GM12865 (cell line): ENCODE data around the gene NEO1.

Experiments
- DNase-seq: peaks from one replicate; pipeline ENCODE4 v3.0.0; 2010; ENCODE audit warnings: low read depth
- H3K4me3 ChIP-seq: 2 replicates; pipeline ENCODE4 v1.5.1; 2011; ENCODE audit warnings: mild to moderate bottlenecking, low read depth, low read length, control low read depth
- TF ChIP-seq, protein P1 (sequence below): IDR thresholded peaks from 2 replicates; pipeline ENCODE4 v1.5.1; 2011; ENCODE audit warnings: low read length, control low read depth, low read depth, inconsistent platforms; ENCODE audit not compliant: insufficient read depth; ENCODE audit errors: missing control alignments

Gene NEO1

DNA sequence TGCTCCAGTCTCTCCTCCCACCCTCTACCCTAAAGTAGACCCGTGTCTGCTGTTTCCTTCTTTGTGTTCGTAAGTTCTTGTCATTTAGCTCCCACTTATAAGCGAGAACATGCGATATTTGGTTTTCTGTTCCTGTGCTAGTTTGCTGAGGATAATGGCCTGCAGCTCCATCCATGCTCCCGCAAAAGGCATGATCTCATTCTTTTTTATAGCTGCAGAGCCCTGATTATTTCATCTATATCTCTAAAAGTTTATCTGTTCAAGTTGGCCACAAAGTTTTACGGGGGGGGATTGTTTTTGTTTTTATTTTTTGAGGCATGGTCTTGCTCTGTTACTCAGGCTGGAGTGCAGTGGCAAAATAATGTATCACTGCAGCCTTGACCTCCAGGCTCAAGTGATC lies 4.4 kb upstream of the NEO1 start:
- TF ChIP-seq, protein P1, sequence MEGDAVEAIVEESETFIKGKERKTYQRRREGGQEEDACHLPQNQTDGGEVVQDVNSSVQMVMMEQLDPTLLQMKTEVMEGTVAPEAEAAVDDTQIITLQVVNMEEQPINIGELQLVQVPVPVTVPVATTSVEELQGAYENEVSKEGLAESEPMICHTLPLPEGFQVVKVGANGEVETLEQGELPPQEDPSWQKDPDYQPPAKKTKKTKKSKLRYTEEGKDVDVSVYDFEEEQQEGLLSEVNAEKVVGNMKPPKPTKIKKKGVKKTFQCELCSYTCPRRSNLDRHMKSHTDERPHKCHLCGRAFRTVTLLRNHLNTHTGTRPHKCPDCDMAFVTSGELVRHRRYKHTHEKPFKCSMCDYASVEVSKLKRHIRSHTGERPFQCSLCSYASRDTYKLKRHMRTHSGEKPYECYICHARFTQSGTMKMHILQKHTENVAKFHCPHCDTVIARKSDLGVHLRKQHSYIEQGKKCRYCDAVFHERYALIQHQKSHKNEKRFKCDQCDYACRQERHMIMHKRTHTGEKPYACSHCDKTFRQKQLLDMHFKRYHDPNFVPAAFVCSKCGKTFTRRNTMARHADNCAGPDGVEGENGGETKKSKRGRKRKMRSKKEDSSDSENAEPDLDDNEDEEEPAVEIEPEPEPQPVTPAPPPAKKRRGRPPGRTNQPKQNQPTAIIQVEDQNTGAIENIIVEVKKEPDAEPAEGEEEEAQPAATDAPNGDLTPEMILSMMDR: no peak
- DNase-seq: no peak
- H3K4me3 ChIP-seq: no peak overlapping the region

DNA sequence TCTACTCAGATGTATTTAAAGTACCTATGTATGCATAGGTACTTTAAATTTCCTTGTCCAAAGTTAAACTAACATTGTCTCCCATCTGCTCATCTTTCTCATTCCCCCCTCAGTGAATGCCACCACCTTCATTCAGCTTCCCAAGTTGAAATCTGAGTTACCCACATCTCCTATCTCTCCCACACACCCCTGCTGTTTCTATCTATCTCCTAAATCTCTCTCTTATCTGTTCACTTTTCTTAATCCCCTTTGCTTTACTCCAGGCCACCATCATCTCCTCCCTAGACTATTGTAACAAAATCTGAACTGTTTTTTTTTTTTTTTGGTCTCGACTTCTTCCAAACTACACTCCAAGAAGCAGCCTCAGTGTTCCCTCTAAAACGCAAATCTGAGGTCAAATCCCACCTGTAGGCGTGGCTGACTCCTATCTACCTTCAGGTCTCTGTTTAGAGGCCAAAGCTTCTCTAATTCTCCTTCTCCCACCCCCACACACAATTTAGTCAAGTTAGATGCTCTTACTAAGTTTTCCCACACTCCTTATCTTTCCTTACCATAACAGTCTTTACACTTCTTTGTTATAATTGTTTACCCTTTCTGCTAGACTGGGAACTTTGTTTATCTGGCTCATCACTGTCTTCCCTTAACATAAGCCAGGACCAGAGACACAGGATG lies 3.5 kb upstream of the NEO1 start:
- no peak overlapping the region for H3K4me3 ChIP-seq
- no peak for DNase-seq
- TF ChIP-seq, protein P1: no peak

DNA sequence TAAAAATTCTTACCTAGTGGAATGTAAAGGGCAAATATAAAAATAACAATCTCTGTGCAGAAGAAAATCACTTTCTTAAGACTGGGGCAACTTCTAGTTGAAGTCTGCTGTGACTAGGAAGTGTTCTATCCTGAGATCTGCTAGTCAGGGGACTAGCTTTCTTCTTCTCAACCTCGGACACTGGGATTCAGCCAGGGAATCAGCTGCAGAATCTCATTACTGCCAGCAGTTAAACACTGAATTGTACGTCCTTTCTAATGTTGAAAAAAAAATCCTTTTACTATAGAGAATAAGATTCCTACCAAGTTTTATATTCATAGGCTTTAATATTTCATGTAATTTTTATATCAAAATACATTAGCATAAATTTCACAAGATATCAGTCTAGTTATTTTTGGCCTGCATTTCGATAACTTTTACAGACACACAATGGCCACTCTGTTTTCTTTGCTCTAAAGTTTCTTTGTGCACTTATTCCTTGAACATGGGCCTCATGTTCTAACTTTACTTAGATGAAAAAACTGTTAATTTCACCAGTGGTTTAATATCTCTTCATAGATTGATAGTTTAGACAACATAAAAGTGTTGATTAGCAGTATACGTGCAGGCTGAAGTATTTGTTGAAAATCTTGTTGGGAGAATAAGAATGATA lies 2.6 kb upstream of the NEO1 start:
- TF ChIP-seq, protein P1: no peak
- no peak for DNase-seq
- H3K4me3 ChIP-seq: no peak overlapping the region

DNA sequence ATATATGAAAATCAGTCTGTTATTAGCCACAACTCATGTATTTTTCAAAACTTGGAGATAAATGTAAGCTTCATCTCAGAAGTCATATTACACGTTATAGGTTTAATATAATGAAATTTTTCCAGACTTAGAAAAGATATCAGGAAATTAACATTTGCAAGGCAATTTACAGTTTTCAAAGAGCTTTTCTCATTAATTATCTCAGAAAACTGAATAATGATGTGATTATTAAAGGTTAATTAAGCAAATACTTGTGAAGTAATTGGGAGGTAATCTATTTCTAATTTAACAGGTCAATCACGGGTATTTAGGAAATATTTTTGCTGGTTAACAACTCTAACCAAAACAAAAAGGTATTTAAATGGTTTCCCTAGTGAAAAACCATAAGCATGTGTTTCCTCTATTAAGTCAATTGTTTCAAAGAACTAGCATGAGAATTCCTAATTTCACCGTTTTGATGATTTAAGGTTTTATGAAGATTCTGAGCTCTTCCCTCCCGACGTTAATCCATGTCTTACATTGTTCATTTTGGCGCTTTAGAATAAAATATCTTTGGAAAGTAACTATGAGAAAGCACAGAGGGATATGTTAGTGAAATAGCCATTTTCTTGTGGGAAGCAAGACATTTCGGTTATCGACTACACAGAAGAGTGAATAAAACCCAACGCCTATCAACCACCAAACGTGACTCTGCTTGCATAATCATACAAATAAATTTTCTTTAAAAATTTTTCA lies 1.5 kb upstream of the NEO1 start:
- no peak for DNase-seq
- H3K4me3 ChIP-seq: no peak overlapping the region
- TF ChIP-seq, protein P1: no peak

DNA sequence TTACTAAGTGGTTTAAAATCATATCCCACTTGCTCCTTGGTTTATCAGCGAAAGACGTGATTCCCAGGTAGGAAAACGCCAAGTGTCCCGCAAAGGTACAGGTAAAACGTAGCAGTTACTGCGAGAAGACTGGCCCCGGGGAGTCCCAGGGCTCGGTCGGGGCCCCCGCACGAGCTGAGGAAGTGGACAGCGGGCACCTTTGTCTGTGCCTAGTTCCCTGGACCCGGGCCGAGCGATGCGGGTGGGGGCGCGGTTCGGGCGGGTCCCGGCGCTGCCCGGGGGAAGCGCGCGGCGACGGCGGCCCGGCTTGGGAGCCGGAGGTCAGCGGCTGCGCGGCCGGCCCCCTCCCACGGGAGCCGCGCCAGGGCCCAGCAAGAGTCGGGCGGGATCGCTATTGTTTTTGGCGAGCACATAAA lies 864 bp upstream of the NEO1 start:
- no peak for DNase-seq

DNA sequence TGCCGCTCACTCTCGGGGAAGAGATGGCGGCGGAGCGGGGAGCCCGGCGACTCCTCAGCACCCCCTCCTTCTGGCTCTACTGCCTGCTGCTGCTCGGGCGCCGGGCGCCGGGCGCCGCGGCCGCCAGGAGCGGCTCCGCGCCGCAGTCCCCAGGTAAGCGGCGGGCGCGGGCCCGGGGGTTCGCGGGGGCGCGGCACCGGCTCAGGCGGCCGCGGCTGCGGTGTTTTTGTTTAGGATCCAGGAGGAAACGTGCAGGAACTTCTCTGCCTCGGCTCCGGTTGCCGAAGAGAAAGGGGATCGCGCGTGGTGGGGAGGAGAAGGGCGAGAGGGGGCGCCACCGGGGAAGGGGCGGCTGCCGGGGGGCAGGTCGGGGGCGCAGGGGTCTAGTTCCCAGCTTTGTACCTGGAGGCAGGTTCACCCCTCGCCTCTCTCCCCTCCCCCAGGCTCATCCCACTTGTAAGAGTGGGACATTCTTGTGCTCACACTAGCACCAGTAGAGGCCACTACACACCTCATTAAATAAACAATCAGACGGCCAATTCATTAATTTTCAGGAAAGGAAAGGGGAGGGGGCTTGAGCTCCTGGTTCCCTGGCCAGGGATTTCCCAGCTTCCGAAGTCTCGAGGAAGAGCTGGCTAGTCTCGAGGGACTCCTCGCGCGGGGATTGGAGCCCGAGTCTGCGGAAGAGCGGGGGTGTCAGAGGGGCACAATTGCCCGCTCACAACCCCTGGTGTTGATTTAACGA lies 562 bp downstream of the NEO1 start:
- H3K4me3 ChIP-seq: peak overlapping the region; percentile 52
- TF ChIP-seq, protein P1: peak; percentile 9
- peak; percentile 21 for DNase-seq

More for the DNA sequence above, 864 bp upstream of the NEO1 start:
- peak overlapping the region; percentile 84 for H3K4me3 ChIP-seq
- TF ChIP-seq, protein P1: no peak
